Mammary epithelial cell (primary cell): Measurements from ENCODE around the gene MRPL16.

ENCODE experiments used
- CTCF ChIP-seq, 2 donors: IDR thresholded peaks in 1 of 2; conservative IDR thresholded peaks in 1 of 2; 2 replicates each; pipeline ENCODE4 v1.5.1; 2011 to 2012; ENCODE audit warnings: inconsistent platforms in 2 of 2, low read length in 2 of 2, mild to moderate bottlenecking in 2 of 2, control low read depth in 1 of 2, low read depth in 1 of 2; ENCODE audit not compliant: insufficient read depth in 1 of 2; ENCODE audit errors: extremely low read depth in 1 of 2
- EZH2 ChIP-seq: IDR thresholded peaks from 2 replicates; pipeline ENCODE4 v1.6.1; 2012; ENCODE audit warnings: low read length, inconsistent platforms, borderline replicate concordance

GRCh38 chr11:59766542-59767224 is 43.9 kb downstream of the MRPL16 start:
- TF ChIP-seq CTCF (conservative IDR thresholded peaks at IDR 0.05 in 1 of 2, IDR thresholded peaks at IDR 0.05 in 1 of 2; ENCODE audit: extremely low read depth in 1 of 2, insufficient read depth in 1 of 2, low read depth in 1 of 2, low read length in 2 of 2) (no peak), EZH2 (no peak)
